Osteoblast (primary cell): Measurements from ENCODE around the gene HSPD1. TPM values are rescaled to one million over a fixed set of nuclear protein-coding genes. Genes with fewer than 3 reads are reported as not detected.
A peak's percentile ranks its signal among the peaks of the same experiment; 100 is the strongest.

Experiments used
- DNase-seq: peaks from one replicate; pipeline ENCODE4 v3.0.0; 2011; ENCODE audit warnings: low spot score, mixed read lengths; ENCODE audit not compliant: insufficient read length; ENCODE audit errors: missing footprints
- H2AFZ ChIP-seq: 2 replicates; pipeline ENCODE4 v1.6.0; 2011; ENCODE audit warnings: mild to moderate bottlenecking, low read length
- H3K27ac ChIP-seq: 2 replicates; pipeline ENCODE4 v1.5.1; 2011; ENCODE audit warnings: mild to moderate bottlenecking, low read depth, low read length, moderate library complexity
- H3K27me3 ChIP-seq: 2 replicates; pipeline ENCODE4 v1.6.0; 2012; ENCODE audit warnings: mild to moderate bottlenecking, control low read depth, inconsistent platforms, low read length, moderate library complexity; ENCODE audit not compliant: insufficient read depth
- H3K36me3 ChIP-seq: 2 replicates; pipeline ENCODE4 v1.5.1; 2011; ENCODE audit warnings: mild to moderate bottlenecking, low read length, control low read depth, moderate library complexity; ENCODE audit not compliant: insufficient read depth
- H3K4me1 ChIP-seq: 2 replicates; pipeline ENCODE4 v1.5.1; 2011; ENCODE audit warnings: mild to moderate bottlenecking, low read length, control low read depth, moderate library complexity; ENCODE audit not compliant: insufficient read depth
- H3K4me2 ChIP-seq: 2 replicates; pipeline ENCODE4 v1.6.0; 2011; ENCODE audit warnings: mild to moderate bottlenecking, low read length; ENCODE audit not compliant: insufficient read depth
- H3K4me3 ChIP-seq: fragments of 200-600 bp; sonication (generic); 3 replicates; pipeline ENCODE4 v1.5.1; 2012; ENCODE audit warnings: mild to moderate bottlenecking, low read length, inconsistent platforms; ENCODE audit not compliant: insufficient read depth
- H3K79me2 ChIP-seq: 2 replicates; pipeline ENCODE4 v1.6.0; 2012; ENCODE audit warnings: mild to moderate bottlenecking, low read length, control low read depth, inconsistent platforms; ENCODE audit not compliant: insufficient read depth
- H3K9me3 ChIP-seq: 2 replicates; pipeline ENCODE4 v1.5.1; 2011; ENCODE audit warnings: low read depth, low read length, control low read depth
- H4K20me1 ChIP-seq: 2 replicates; pipeline ENCODE4 v1.6.0; 2012; ENCODE audit warnings: mild to moderate bottlenecking, low read length, control low read depth; ENCODE audit not compliant: insufficient read depth
- total RNA-seq: library from RNA; depleted of rRNA; stranded (reverse); fragments of >200 nt; gene quantifications from 2 replicates; pipeline ENCODE4 v1.2.3, GENCODE V29; 2012
- TF ChIP-seq, protein P1 (sequence below): IDR thresholded peaks from 2 replicates; pipeline ENCODE4 v1.5.1; 2011; ENCODE audit warnings: mild to moderate bottlenecking, low read depth, low read length, moderate library complexity; ENCODE audit errors: extremely low read depth

HSPD1 gene
- total RNA-seq, 1 donor = 117 TPM

DNA sequence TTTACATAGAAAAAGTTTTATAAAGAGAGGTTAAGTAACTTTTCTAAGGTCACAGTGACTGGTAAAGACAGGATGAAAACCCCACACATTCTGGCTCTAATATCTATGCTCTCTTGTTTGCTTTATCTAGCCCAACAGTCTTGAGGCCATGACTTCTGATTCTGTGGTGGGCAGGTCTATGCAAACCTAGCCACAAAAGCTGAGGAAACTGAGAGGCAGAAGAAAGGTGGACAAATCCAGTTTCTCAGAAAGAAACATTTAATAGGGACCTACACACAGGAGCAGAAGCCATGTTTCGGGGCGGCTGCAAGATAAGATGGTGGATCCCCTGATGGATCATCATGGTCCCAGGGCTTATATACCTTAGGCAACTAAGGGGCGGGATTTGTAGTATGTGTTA lies 21.8 kb downstream of the HSPD1 start:
- peaks cover 53% of the 10 kb centered on the region for H3K36me3 ChIP-seq

DNA sequence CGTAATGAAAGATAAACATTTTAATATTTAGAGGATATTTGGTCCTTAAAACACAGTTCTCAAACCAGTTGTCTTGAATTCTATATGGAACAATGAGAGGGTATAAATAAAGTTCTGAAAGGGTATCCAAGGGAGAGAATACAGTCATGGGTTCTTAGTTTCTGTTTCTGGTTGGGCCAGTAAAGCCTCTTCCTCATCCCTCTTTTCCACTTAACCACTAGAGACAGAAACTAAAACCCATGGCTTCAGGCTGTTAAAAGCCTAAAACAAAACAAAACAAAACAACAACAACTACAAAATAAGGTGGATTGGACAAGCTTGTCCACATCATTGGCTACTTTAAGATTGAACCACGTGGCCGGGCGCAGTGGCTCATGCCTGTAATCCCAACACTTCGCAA lies 27.5 kb downstream of the HSPD1 start:
- peaks cover 27% of the 10 kb centered on the region for H3K79me2 ChIP-seq
- H3K27ac ChIP-seq = no peak overlapping the region
- no peak for DNase-seq
- no peaks in the 10 kb centered on the region for H4K20me1 ChIP-seq
- TF ChIP-seq, protein P1, sequence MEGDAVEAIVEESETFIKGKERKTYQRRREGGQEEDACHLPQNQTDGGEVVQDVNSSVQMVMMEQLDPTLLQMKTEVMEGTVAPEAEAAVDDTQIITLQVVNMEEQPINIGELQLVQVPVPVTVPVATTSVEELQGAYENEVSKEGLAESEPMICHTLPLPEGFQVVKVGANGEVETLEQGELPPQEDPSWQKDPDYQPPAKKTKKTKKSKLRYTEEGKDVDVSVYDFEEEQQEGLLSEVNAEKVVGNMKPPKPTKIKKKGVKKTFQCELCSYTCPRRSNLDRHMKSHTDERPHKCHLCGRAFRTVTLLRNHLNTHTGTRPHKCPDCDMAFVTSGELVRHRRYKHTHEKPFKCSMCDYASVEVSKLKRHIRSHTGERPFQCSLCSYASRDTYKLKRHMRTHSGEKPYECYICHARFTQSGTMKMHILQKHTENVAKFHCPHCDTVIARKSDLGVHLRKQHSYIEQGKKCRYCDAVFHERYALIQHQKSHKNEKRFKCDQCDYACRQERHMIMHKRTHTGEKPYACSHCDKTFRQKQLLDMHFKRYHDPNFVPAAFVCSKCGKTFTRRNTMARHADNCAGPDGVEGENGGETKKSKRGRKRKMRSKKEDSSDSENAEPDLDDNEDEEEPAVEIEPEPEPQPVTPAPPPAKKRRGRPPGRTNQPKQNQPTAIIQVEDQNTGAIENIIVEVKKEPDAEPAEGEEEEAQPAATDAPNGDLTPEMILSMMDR = no peak
- no peaks in the 10 kb centered on the region for H3K4me1 ChIP-seq
- no peaks in the 10 kb centered on the region for H3K9me3 ChIP-seq
- no peaks in the 10 kb centered on the region for H3K27me3 ChIP-seq
- H3K4me3 ChIP-seq = no peak overlapping the region
- peaks cover 79% of the 10 kb centered on the region for H3K36me3 ChIP-seq
- no peak overlapping the region for H2AFZ ChIP-seq
- H3K4me2 ChIP-seq = no peak overlapping the region

More for the DNA sequence above, 21.8 kb downstream of the HSPD1 start:
- Histone ChIP-seq H3K9me3 (no peaks in the 10 kb centered on the region), H3K27ac (no peak overlapping the region), H3K4me2 (no peak overlapping the region), H2AFZ (no peak overlapping the region), H3K79me2 (no peaks in the 10 kb centered on the region), H3K27me3 (no peaks in the 10 kb centered on the region), H3K4me3 (no peak overlapping the region), H4K20me1 (no peaks in the 10 kb centered on the region), H3K4me1 (no peaks in the 10 kb centered on the region)
- DNase-seq = no peak
- TF ChIP-seq, protein P1 = no peak

DNA sequence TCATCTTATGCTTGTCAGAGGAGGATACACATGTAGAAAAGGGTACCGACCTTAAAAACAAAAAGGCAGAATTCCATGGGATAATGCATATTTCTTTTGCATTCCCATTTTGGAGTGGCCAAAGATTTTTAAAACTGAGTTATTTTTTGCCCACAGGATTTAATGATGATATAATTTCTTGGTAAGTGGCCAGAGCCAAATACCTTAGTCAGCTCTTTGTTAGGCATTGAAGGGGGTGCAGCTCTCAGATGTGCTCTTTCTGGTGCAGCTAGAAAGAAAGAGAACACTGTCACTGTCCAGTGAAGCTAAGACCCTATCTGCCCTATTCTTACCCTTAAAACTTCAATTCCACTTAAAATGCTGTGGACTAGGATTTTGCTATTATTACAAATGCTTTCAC lies 35.5 kb downstream of the HSPD1 start:
- no peak overlapping the region for H3K4me2 ChIP-seq
- H3K79me2 ChIP-seq = peaks cover 63% of the 10 kb centered on the region
- H3K27ac ChIP-seq = no peak overlapping the region
- H4K20me1 ChIP-seq = peaks cover 28% of the 10 kb centered on the region
- H3K4me3 ChIP-seq = no peak overlapping the region
- H3K4me1 ChIP-seq = peaks cover 8% of the 10 kb centered on the region
- no peak for DNase-seq
- H3K27me3 ChIP-seq = no peaks in the 10 kb centered on the region
- H3K9me3 ChIP-seq = no peaks in the 10 kb centered on the region
- TF ChIP-seq, protein P1 = no peak
- H2AFZ ChIP-seq = no peak overlapping the region
- H3K36me3 ChIP-seq = peaks cover 65% of the 10 kb centered on the region

DNA sequence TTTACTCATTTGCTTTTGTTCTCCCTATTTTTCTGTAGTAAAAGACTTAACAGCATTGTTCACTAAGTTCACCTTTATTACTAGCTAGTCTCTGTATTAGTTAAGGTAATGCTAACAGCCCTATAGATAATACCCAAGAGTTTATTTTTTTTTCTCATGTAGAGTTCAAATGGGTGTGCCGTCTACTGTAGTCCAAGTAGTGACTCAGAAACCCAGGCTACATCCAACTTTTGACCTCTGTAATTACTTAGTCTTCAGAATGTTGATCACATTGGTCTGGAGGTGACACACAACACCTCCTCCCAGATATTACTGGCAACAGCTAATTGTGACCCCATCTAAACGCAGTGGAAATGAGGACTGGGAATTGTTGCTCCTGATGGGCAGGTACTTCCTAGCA lies 38.6 kb downstream of the HSPD1 start:
- Histone ChIP-seq H3K4me1 (peaks cover 8% of the 10 kb centered on the region), H2AFZ (no peak overlapping the region), H3K4me2 (no peak overlapping the region), H3K4me3 (no peak overlapping the region), H3K36me3 (peaks cover 47% of the 10 kb centered on the region), H3K9me3 (no peaks in the 10 kb centered on the region), H3K79me2 (peaks cover 78% of the 10 kb centered on the region), H4K20me1 (peaks cover 43% of the 10 kb centered on the region), H3K27me3 (no peaks in the 10 kb centered on the region), H3K27ac (peak overlapping the region; percentile 5)
- TF ChIP-seq, protein P1 = no peak
- DNase-seq = no peak
